Left lobe of liver (tissue), 2 donors: ENCODE data around the gene NOL4L. TPM values are rescaled to one million over a fixed set of nuclear protein-coding genes. Genes with fewer than 3 reads are reported as not detected.
A peak's percentile ranks its signal among the peaks of the same experiment; 100 is the strongest.

Source experiments
- ATAC-seq: fragments of 200-7000 bp; cut with Tn5 transposase; one replicate; pipeline ENCODE4 v1.9.1; 2020; ENCODE audit warnings: mild to moderate bottlenecking, moderate library complexity
- DNase-seq: peaks from one replicate; pipeline ENCODE4 v3.0.0-alpha.2; 2020; ENCODE audit warnings: low spot score
- total RNA-seq: library from RNA; stranded (reverse); gene quantifications from one replicate; pipeline ENCODE4 v1.2.1, GENCODE V29; 2021
- donor health status: DM: no; HTN: no; CAD: no; lungs with moderate emphysema.
- donor health status: DM: no; HTN: yes; CAD: no.

NOL4L gene
- total RNA-seq, 1 donor from 2014 or later = 5.8 TPM

GRCh38 chr20:32474967-32475811 lies 109.9 kb downstream of the NOL4L start:
- DNase-seq = peak; percentile 71
- ATAC-seq = peak; percentile 40

DNA sequence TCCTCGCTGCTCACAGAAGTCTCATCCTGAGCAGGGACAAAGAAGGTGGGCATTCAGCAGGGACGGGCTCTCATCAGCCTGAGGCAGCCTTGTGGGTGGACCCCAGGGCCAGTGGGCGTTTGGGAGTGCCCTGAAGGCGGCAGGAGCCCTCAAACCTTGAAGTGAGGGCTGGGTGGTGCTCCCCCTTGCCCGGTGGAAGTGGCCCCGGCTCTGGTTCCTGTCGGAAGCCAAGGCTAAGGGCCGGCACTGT lies 110.5 kb downstream of the NOL4L start:
- ATAC-seq (no peak), DNase-seq (no peak)

DNA sequence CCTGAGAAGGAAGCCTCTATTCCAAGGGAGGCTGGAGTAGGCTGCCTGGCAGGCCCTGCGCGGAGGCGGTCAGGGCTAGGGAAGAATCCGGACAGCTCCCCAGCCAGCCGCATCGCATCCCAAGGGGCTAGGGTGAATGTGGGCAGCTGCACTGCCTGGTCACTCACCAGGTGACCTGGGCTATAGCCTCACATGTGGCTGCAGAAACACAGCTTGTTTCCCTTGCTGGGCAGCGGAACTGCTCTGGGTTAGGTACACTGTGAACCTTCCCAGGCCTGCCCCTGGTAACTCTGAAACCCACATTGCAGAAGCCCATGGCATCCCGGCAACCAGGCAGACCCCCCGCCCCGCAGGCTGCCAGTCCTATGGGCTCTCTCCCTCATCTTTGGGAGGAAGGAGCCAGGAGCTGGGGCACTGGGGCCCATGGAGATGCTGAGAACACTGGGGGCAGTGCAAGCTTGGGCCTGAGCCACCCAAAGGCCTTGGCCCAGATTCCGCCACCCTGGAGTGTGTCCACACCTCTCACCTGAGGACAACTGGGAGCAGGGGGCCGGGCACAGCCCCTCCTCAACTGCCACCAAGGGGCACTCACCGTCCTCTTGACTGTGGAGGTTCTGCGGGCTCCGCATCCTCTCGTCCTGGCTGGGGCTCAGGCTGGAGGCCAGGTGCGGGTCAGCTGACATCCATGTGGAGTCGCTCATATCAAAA lies 111.0 kb downstream of the NOL4L start:
- ATAC-seq (peak; percentile 30), DNase-seq (no peak)

DNA sequence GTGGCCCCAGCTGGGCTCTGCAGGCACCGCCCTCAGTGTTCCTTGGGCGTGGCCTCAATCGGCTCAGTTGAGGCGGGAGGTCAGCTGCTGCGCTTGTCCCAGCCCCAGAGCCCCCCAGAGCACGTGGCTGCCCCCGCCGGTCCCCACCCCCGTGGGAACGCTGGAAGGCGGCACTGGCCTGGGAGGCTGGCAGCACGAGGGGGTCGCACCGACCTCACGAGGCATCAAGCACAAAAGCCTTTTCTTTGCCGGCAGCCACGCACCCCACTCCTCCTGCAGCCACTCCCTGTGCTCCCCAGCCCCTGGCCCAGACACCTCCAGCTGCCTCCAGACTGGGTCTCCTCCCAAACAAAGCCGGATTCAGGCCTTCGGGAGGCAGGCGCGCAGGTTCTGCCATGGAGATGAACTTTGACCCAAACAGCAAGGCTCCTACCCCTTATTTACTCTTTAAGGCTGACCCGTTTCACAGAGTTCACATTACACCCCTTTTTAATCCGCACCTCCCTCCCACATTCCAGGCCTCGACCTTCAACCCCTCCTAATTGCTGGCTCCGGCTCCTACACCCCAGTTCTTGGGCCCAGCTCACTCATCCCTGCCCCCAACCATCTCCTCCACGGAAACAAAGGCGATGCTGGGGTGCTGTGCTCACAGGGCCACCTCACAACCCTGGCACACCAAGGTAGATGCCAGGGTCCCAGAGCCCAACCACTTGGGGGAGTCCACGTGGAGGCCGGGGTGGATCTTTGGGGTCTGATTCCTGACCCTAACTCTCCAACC lies 111.7 kb downstream of the NOL4L start:
- ATAC-seq = peak; percentile 64
- no peak for DNase-seq

DNA sequence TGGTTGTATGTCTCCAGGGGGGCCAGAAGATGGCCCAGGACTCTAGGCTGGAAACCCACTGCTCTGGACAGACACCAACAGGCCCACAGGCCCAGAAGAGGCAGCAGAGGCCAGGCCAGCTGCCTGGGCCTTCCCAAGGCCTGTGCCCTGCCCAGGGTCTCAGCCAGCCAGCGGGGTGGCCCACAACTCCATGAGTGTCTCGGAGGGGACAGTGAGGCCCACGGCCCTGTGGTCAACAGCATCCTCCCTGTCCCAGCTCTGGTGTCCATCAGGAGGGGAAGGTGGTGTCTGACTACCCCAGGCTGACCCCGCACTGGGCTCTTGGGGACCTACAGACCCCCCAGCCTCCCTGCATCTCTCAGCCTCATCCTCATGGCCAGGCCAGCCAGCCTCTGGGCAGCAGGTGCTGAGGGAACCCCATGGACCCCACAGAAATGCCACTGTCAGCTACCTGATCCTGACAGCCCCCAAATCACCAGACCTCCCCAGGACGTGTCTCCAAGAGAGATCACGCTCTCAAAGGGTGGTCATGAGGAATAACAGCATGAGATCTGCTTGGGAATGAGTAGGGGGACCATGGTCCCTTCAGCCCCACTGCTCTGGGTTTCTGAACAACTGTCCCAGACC lies 112.4 kb downstream of the NOL4L start:
- no peak for DNase-seq

GRCh38 chr20:32470940-32471339 lies 114.2 kb downstream of the NOL4L start:
- ATAC-seq = no peak

More for the DNA sequence above, 112.4 kb downstream of the NOL4L start:
- no peak for ATAC-seq

GRCh38 chr20:32470025-32470861 lies 114.9 kb downstream of the NOL4L start:
- DNase-seq (no peak), ATAC-seq (no peak)

More at GRCh38 chr20:32470940-32471339, 114.2 kb downstream of the NOL4L start:
- no peak for DNase-seq

GRCh38 chr20:32468860-32469259 lies 116.3 kb downstream of the NOL4L start:
- no peak for DNase-seq

GRCh38 chr20:32468313-32468640 lies 116.9 kb downstream of the NOL4L start:
- no peak for DNase-seq
- ATAC-seq = no peak

More at GRCh38 chr20:32468860-32469259, 116.3 kb downstream of the NOL4L start:
- no peak for ATAC-seq

GRCh38 chr20:32467506-32468312 lies 117.4 kb downstream of the NOL4L start:
- ATAC-seq (no peak), DNase-seq (peak; percentile 48)

DNA sequence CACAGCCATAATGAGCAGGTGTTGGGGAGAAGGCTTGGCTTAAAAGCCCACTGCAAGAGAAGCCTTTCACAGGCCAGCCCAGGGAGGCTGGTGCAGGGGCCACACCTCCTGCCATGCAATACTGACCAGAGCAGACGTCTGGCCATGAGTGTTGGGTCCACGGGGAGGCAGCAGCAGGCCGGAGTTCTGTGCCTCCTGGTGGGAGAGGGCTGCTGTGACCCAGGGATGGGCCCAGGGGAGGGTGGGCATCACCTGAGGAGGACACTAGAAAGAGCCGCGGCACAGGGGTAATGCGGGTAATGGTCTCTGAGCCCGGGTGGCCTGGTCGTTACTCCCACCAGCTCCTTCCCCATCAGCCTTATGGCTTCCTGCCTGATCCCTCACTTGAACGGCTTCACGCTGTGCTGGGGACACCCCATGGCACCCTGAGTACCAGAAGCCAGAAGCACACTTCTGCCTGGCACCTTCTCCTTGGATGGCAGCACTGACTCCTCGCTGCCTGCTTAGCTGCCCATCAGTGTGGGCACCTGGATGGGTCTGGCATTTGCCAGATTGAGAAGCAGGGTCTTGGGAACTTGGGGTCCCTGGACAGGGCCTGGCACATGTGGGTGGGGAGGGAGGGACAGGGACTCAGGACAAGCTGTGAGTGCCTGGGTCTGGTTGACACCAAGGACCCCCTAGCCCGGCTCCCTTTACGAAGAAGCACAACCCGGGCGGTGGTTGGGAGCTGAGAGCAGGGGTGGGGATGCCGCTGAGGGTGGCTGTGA lies 118.2 kb downstream of the NOL4L start:
- no peak for ATAC-seq
- no peak for DNase-seq

- peak; percentile 49 for DNase-seq
- ATAC-seq = peak; percentile 3
Observed at GRCh38 chr20:32465901-32466675, 119.0 kb downstream of the NOL4L start.

DNA sequence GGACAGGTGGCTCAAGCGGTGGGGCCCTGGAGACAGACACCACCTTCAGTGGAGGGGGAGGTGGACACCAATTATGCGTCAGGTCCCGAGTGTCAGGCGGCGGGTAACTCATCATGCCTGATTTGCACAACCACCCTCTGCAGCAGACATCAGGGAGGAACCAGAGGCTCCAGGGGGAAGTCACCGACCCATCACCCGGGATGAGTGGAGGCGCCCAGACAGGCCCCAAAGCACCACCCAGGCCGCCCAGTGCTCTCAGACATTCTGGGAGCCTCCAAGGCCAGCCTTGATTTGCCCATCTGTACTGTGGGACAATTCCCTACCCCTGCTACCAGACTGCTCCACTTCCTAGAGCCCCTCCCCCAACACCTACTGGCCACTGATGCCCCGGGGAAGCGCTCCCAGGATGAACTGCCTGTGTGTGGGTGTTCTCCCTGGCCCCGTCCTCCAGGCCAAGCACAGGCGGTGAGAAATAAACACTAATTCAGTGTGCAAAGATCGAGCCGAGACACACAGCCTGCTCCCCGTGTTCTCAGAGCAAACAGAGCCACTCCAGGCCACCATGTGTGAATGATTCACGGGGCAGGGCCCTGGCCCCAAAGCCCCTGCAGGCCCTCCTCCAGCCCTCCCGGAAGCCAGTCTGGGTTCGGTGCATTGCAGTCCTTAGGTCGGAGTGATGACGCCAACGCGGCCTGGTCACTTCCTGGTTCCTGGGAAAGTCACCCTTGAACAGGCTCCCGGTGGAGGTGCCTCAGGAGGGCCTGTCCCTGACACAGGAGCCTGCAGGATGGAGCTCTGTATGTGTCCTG lies 119.8 kb downstream of the NOL4L start:
- ATAC-seq = peak; percentile 65
- peak; percentile 80 for DNase-seq

DNA sequence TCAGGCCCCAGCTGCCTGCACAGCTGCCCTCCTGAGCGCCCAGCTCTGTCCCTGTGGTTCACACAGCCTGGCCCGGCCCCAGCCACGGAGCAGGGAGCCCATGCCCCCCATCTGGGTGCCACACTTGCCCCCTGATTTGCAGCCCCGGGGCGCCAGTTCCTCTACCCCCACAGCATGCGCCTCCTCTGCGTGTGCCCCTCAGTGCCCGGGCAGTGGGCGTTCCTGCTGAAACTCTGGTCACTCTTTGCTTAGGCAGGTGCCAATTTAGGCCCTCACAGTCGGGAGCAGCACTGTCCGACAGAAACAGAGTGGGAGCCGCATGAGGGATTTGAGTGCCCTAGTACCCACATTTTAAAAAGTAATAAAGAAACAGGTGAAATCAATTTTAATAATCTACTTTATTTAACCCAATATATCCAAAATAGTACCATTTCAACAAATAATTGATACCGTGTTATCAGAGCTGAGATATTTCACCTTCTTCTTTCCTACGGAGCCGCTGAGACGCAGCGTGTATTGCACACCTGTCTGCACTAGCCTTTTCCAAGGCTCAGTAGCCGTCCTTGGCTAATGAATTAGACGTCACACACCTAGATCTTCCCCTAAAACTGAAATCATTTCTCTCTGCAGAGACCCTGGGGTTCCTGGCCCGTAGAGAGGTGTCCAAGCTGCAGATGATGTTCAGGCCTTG lies 120.6 kb downstream of the NOL4L start:
- ATAC-seq = peak; percentile 24
- no peak for DNase-seq

- peak; percentile 82 for DNase-seq
- ATAC-seq = peak; percentile 78
Observed at GRCh38 chr20:32463642-32464400, 121.3 kb downstream of the NOL4L start.
